Measurements from ENCODE around the gene PSME3IP1.
"Not testable (repeated sequence)": the region's sequence is repeated elsewhere in the genome, so short reads cannot be mapped to it uniquely, and the experiment has no call there.

Gene PSME3IP1

DNA sequence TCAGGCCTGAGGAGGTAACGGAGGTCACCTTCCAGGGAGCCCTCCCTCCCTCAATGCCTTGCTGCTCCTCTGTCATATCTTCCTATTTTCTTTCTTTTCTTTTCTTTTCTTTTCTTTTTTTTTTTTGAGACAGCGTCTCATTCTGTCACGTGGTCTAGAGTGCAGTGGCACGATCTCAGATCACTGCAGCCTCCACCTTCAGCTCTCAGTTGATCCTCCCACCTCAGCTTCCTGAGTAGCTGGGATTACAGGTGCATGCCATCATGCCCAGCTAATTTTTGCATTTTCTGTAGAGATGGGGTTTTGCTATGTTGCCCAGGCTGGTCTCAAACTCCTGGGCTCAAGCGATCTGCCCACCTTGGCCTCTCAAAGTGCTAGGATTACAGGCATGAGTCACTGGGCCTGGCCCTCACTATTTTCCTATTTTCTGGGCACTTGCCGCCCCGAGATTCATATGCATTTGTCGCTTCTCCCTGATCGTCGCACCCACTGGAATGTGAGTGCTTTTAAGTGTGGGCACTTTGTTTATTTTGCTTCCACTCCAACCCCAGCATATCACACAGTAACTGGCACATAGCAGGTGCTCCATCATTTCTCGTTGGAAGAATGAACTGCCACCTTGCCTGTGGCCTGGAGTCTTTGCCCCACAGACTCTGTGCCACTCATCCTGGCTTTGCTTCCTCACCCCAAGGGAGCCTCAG, 61.7 kb downstream of the PSME3IP1 start:
- no peak for DNase-seq (ENCODE audit: low read depth in 2 of 2)

GRCh38 chr16:57123216-57123973, 62.4 kb downstream of the PSME3IP1 start:
- no peak for DNase-seq (ENCODE audit: low read depth in 2 of 2)

GRCh38 chr16:57118461-57119084, 67.3 kb downstream of the PSME3IP1 start:
- no peak for DNase-seq (ENCODE audit: low read depth in 2 of 2)

DNA sequence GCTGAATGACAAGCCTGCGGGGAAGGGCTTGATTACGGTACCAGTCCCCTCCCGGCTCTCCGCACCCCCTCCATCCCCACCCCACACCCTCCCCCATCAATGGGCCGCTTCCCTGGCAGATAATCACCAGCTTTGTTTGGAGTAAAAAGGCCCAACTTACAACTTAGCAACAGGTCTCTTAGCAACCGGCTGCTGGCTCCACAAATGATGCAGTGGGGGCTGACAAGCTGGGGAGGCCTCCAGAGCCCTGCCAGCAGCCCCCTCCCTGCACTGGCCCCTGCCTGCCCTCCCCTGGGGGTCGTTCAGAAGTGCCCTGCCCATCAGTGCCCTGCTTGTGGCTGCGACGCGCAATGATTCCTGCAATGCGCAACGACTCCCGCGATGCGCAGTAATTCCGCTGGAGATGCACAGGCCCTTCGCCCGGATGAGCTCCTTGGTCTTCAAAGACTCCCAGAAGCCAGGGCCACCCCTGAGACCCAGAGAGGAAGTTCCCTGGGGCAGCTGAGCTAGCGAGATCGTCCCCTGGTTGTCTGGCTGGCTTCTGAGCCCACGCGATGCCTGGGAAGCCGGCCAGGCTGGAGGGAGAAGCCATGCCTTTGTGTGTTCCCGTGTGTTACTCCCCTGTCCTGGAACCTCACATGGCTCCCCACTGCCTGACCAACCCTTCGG, 70.2 kb downstream of the PSME3IP1 start:
- no peak for DNase-seq (ENCODE audit: low read depth in 2 of 2)

GRCh38 chr16:57115168-57115513, 70.7 kb downstream of the PSME3IP1 start:
- no peak for DNase-seq (ENCODE audit: low read depth in 2 of 2)

GRCh38 chr16:57113664-57114063, 72.2 kb downstream of the PSME3IP1 start:
- no peak for DNase-seq (ENCODE audit: low read depth in 2 of 2)

- no peak for DNase-seq (ENCODE audit: low read depth in 2 of 2)
Measured at GRCh38 chr16:57113042-57113453, 72.8 kb downstream of the PSME3IP1 start.

- DNase-seq (ENCODE audit: low read depth in 2 of 2): no peak
Measured at GRCh38 chr16:57112403-57113041, 73.3 kb downstream of the PSME3IP1 start.

- DNase-seq (ENCODE audit: low read depth in 2 of 2): no peak
Measured at GRCh38 chr16:57111420-57111819, 74.4 kb downstream of the PSME3IP1 start.

DNA sequence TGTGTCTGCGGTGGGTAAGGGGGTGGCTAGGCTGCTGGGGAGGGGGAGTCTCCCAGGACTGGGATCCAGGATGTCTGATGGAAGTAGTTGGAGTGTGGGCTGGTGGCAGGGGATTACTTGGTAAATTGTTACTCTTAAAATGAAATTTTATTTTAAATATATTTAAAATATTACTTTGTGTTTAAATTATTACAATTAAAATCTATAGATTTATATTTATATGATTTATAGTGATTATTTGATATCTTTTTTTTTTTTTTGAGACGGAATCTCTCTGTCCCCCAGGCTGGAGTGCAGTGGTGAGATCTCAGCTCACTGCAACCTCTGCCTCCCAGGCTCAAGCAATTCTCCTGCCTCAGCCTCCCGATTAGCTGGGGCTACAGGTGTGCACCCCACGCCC, 74.9 kb downstream of the PSME3IP1 start:
- DNase-seq (ENCODE audit: low read depth in 2 of 2): no peak

GRCh38 chr16:57109259-57110105, 76.4 kb downstream of the PSME3IP1 start:
- not testable (repeated sequence) for DNase-seq (ENCODE audit: low read depth in 2 of 2)

- no peak for DNase-seq (ENCODE audit: low read depth in 2 of 2)
Measured at GRCh38 chr16:57108432-57108831, 77.4 kb downstream of the PSME3IP1 start.

GRCh38 chr16:57107321-57107922, 78.4 kb downstream of the PSME3IP1 start:
- no peak for DNase-seq (ENCODE audit: low read depth in 2 of 2)

- DNase-seq (ENCODE audit: low read depth in 2 of 2): no peak
Measured at GRCh38 chr16:57106767-57107166, 79.1 kb downstream of the PSME3IP1 start.

DNA sequence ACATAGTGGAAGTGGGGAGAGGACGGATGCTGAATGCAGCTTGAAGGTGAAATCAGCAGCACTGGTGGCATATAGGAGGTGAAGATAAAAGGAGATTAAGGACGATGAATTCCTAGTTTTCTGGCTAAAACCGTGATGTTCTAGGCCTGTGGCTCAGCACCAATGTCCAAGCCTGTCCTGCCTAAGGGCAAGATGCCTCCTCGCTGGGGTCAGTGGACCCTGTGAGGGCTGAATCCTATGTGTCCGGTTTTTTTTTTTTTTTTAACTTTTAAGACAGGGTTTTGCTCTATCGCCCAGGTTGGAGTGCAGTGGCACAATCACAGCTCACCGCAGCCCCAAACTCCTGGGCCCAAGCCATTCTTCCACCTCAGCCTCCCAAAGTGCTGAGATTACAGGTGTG, 80.7 kb downstream of the PSME3IP1 start:
- no peak for DNase-seq (ENCODE audit: low read depth in 2 of 2)

GRCh38 chr16:57104706-57105105, 81.1 kb downstream of the PSME3IP1 start:
- no peak for DNase-seq (ENCODE audit: low read depth in 2 of 2)

DNA sequence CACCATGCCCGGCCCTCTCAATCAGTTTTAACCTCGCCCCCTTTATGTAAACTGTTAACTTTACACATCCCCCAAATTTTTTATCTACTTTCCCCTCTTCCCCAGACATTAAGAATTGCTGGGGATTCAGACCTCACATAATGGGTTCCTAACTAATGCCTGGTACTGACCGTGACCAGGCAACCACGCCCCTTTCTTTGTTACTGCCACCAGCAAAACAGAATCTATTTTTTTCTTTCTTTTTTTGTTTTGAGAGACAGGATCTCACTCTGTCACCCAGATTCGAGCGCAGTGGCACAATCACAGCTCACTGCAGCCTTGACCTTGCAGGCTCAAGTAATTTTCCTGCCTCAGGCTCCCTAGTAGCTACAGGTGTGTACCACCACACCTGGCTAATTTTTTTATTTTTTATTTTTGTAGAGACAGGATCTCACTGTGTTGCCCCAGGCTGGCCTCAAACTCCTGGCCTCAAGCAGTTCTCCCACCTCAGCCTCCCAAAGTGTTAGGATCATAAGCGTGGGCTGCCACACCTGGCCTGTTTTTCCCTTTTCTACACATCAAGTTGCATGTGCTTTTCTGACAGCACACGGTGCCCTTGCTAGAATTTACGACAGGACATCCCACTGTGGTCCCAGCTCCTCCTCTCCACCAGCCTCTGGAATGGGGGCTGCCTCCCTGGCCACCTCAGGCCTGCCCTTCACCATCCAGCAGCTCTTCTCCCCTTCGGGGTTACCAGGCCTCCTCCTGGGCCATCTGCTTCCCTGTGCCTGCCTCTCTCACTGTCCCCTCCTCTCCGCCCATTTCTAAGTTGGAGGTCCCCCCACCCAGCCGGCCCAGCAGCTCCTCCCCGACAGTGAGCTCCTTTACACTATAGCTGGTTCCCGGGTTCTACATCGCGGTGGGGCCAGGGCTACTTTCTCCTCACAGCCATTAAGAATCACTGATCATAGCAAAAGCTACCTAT, 82.7 kb downstream of the PSME3IP1 start:
- DNase-seq (ENCODE audit: low read depth in 2 of 2): no peak
